ENCODE results near the gene ZBTB9. TPM values are rescaled to one million over a fixed set of nuclear protein-coding genes. Genes with fewer than 3 reads are reported as not detected.

ZBTB9 gene
- total RNA-seq, 1 experiment from 2014 or later: 19.4 TPM

DNA sequence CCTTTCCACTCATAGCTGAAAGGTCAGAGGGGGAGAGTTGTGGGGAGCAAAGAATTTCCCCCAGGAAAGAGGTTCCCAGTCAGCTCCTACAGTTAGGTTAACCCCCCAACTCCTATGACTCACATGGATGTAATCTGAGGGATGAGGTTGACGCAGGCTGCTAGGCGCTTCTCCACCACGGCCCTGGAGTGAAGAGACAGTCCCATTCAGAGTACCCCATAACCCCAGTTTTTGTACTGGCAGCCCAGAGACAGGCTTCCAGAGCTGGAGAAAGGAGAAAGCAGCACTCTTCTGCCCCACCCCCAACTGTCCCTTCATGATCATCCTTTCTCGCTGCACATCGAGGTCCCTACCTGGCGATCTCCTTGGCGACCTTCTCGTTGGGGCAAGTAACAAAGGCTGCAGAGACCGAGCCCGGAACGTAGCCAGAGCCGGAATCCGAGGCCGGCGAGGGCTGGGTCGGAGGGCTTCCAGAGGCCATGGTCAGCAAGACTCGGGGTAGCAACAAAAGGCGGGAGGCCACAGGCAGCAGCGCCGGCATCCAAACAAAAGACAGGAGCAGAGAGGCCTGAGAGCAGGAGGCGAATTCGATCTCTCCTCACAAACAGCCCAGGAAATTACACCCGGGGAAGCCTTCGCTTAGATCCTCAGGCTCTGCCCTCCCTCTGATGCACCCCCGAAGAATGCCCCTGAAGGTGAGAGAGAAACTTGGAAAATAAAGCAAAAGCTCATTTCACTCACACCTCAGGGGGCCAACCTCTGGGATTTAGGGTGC, 37.1 kb upstream of the ZBTB9 start:
- peaks cover 32% of the 10 kb centered on the region for H3K36me3 Mint-ChIP-seq
- ChIA-PET CTCF (interaction anchor here (1.2 to 2.6 kb wide), 3 partner anchors 9 to 21 kb away, joined by 6 to 30 read pairs (median 11); no protein-coding TSS in a partner anchor), POLR2A (interaction anchor here (1.6 kb wide), 1 partner anchor 9 kb away, joined by 6 read pairs; no protein-coding TSS in a partner anchor)

DNA sequence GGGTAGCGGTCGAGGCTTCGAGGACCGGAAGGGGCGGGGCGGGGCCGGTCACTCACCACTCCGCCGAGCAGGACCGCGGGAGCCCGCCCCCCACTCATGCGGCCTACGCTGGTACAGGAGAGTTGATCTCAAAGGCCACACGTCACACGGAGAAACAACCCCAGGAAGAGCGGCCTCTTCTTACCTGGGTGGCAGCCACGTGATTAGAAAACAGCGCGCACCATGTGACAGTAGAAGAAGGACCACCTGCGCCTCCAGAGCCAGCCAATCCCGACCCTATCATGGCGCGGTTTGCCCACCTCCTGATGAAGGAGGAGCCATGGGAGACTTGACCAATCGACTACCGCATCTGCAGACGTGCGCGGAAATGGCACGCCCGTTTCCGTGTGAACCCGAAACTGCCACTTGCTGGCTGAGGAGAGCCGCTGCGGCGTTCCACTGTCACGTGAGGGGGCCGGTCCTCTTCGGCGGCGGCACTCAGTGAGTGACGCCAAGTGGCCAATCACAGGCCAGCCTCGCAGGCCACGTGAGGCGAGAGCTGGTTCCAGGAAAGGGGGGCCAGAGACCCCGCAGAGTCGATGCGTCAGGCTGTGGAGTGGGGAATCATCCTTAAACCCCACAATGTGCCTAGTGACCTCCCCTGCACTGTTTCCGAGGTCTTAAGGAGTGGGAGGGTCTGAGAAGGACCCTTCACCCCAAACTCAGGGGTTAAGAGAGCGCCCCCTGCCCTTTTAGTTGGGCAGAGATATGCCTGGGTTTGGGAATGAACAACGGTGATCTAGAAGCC, 36.3 kb upstream of the ZBTB9 start, which contains the start of gene CUTA:
CUTA (minus strand) TSS at position 205 of the 787 bp plus-strand sequence; CDS start at position 98, 107 bp downstream.
- DNase-seq (ENCODE audit: low spot score): peak; percentile 98
- H3K27me3 Mint-ChIP-seq (ENCODE audit: low read depth): no peaks in the 10 kb centered on the region; the same call in 1 of the 2 replicates
- H3K4me3 Mint-ChIP-seq: peak within 1 kb of the TSS; percentile 96
- H3K36me3 Mint-ChIP-seq: peaks cover 28% of the 10 kb centered on the region
- peak; percentile 91 for ATAC-seq
- no peaks in the 10 kb centered on the region for H3K9me3 Mint-ChIP-seq
- CTCF ChIA-PET: interaction anchor here (0.6 to 2.6 kb wide), 17 partner anchors 8 to 141 kb away, joined by 3 to 30 read pairs (median 5); partner anchors contain the start of genes B3GALT4, PFDN6, PHF1 and RGL2
- H3K27ac Mint-ChIP-seq: peak within 1 kb of the TSS; percentile 100
- POLR2A ChIA-PET: interaction anchor here (0.9 to 1.7 kb wide), 5 partner anchors 8 to 446 kb away, joined by 3 to 8 read pairs (median 5); partner anchors contain the start of genes ZBTB22 and ZBTB9
- peaks cover 63% of the 10 kb centered on the region for H3K4me1 Mint-ChIP-seq
- TF ChIP-seq SMAD4 (CRISPR knock-in tag; IDR thresholded peaks at IDR 0.05) (no peak), ELF4 (CRISPR knock-in tag; IDR thresholded peaks at IDR 0.05; ENCODE audit: low read depth) (no peak), CREM (CRISPR knock-in tag; IDR thresholded peaks at IDR 0.05) (0 out of 2 replicates have a peak, but pooled peaks have one; percentile 62), NR1H2 (CRISPR knock-in tag; IDR thresholded peaks at IDR 0.05) (no peak), HMGXB4 (CRISPR knock-in tag; IDR thresholded peaks at IDR 0.05) (no peak), RORB (CRISPR knock-in tag; IDR thresholded peaks at IDR 0.05) (no peak), NFYB (CRISPR knock-in tag; conservative IDR thresholded peaks at IDR 0.05; ENCODE audit: low read depth) (peak; percentile 73), NFE2L1 (CRISPR knock-in tag; IDR thresholded peaks at IDR 0.05) (0 out of 2 replicates have a peak, but pooled peaks have one; percentile 15)
- TF ChIP-seq, protein P1, sequence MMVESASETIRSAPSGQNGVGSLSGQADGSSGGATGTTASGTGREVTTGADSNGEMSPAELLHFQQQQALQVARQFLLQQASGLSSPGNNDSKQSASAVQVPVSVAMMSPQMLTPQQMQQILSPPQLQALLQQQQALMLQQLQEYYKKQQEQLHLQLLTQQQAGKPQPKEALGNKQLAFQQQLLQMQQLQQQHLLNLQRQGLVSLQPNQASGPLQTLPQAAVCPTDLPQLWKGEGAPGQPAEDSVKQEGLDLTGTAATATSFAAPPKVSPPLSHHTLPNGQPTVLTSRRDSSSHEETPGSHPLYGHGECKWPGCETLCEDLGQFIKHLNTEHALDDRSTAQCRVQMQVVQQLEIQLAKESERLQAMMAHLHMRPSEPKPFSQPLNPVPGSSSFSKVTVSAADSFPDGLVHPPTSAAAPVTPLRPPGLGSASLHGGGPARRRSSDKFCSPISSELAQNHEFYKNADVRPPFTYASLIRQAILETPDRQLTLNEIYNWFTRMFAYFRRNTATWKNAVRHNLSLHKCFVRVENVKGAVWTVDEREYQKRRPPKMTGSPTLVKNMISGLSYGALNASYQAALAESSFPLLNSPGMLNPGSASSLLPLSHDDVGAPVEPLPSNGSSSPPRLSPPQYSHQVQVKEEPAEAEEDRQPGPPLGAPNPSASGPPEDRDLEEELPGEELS (CRISPR knock-in tag; IDR thresholded peaks at IDR 0.05): no peak
- TF ChIP-seq, protein P2, sequence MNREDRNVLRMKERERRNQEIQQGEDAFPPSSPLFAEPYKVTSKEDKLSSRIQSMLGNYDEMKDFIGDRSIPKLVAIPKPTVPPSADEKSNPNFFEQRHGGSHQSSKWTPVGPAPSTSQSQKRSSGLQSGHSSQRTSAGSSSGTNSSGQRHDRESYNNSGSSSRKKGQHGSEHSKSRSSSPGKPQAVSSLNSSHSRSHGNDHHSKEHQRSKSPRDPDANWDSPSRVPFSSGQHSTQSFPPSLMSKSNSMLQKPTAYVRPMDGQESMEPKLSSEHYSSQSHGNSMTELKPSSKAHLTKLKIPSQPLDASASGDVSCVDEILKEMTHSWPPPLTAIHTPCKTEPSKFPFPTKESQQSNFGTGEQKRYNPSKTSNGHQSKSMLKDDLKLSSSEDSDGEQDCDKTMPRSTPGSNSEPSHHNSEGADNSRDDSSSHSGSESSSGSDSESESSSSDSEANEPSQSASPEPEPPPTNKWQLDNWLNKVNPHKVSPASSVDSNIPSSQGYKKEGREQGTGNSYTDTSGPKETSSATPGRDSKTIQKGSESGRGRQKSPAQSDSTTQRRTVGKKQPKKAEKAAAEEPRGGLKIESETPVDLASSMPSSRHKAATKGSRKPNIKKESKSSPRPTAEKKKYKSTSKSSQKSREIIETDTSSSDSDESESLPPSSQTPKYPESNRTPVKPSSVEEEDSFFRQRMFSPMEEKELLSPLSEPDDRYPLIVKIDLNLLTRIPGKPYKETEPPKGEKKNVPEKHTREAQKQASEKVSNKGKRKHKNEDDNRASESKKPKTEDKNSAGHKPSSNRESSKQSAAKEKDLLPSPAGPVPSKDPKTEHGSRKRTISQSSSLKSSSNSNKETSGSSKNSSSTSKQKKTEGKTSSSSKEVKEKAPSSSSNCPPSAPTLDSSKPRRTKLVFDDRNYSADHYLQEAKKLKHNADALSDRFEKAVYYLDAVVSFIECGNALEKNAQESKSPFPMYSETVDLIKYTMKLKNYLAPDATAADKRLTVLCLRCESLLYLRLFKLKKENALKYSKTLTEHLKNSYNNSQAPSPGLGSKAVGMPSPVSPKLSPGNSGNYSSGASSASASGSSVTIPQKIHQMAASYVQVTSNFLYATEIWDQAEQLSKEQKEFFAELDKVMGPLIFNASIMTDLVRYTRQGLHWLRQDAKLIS (CRISPR knock-in tag; IDR thresholded peaks at IDR 0.05; ENCODE audit: borderline replicate concordance): no peak
- TF ChIP-seq, protein P3, sequence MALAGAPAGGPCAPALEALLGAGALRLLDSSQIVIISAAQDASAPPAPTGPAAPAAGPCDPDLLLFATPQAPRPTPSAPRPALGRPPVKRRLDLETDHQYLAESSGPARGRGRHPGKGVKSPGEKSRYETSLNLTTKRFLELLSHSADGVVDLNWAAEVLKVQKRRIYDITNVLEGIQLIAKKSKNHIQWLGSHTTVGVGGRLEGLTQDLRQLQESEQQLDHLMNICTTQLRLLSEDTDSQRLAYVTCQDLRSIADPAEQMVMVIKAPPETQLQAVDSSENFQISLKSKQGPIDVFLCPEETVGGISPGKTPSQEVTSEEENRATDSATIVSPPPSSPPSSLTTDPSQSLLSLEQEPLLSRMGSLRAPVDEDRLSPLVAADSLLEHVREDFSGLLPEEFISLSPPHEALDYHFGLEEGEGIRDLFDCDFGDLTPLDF (CRISPR knock-in tag; IDR thresholded peaks at IDR 0.05): no peak
- TF ChIP-seq, protein P4, sequence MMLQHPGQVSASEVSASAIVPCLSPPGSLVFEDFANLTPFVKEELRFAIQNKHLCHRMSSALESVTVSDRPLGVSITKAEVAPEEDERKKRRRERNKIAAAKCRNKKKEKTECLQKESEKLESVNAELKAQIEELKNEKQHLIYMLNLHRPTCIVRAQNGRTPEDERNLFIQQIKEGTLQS (CRISPR knock-in tag; conservative IDR thresholded peaks at IDR 0.05): no peak

More for the DNA sequence above, 37.1 kb upstream of the ZBTB9 start:
- Mint-ChIP-seq H3K27ac (peak overlapping the region; percentile 97), H3K9me3 (no peaks in the 10 kb centered on the region), H3K27me3 (ENCODE audit: low read depth) (no peaks in the 10 kb centered on the region), H3K4me1 (peaks cover 58% of the 10 kb centered on the region), H3K4me3 (peak overlapping the region; percentile 96)
- ATAC-seq (no peak), DNase-seq (ENCODE audit: low spot score) (no peak)
- TF ChIP-seq ZNF219 (CRISPR knock-in tag; IDR thresholded peaks at IDR 0.05; ENCODE audit: borderline replicate concordance) (0 out of 2 replicates have a peak, but pooled peaks have one; percentile 37), ZNF232 (CRISPR knock-in tag; IDR thresholded peaks at IDR 0.05) (peak; percentile 8; the same call in 1 of the 2 replicates), KAT7 (CRISPR knock-in tag; IDR thresholded peaks at IDR 0.05; ENCODE audit: borderline replicate concordance) (no peak)
- TF ChIP-seq, protein P5, sequence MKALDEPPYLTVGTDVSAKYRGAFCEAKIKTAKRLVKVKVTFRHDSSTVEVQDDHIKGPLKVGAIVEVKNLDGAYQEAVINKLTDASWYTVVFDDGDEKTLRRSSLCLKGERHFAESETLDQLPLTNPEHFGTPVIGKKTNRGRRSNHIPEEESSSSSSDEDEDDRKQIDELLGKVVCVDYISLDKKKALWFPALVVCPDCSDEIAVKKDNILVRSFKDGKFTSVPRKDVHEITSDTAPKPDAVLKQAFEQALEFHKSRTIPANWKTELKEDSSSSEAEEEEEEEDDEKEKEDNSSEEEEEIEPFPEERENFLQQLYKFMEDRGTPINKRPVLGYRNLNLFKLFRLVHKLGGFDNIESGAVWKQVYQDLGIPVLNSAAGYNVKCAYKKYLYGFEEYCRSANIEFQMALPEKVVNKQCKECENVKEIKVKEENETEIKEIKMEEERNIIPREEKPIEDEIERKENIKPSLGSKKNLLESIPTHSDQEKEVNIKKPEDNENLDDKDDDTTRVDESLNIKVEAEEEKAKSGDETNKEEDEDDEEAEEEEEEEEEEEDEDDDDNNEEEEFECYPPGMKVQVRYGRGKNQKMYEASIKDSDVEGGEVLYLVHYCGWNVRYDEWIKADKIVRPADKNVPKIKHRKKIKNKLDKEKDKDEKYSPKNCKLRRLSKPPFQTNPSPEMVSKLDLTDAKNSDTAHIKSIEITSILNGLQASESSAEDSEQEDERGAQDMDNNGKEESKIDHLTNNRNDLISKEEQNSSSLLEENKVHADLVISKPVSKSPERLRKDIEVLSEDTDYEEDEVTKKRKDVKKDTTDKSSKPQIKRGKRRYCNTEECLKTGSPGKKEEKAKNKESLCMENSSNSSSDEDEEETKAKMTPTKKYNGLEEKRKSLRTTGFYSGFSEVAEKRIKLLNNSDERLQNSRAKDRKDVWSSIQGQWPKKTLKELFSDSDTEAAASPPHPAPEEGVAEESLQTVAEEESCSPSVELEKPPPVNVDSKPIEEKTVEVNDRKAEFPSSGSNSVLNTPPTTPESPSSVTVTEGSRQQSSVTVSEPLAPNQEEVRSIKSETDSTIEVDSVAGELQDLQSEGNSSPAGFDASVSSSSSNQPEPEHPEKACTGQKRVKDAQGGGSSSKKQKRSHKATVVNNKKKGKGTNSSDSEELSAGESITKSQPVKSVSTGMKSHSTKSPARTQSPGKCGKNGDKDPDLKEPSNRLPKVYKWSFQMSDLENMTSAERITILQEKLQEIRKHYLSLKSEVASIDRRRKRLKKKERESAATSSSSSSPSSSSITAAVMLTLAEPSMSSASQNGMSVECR (CRISPR knock-in tag; IDR thresholded peaks at IDR 0.05; ENCODE audit: borderline replicate concordance): 0 out of 2 replicates have a peak, but pooled peaks have one; percentile 12

Measured in WTC11 (cell line).